ENCODE data around the gene NTMT2.

NTMT2 gene

DNA sequence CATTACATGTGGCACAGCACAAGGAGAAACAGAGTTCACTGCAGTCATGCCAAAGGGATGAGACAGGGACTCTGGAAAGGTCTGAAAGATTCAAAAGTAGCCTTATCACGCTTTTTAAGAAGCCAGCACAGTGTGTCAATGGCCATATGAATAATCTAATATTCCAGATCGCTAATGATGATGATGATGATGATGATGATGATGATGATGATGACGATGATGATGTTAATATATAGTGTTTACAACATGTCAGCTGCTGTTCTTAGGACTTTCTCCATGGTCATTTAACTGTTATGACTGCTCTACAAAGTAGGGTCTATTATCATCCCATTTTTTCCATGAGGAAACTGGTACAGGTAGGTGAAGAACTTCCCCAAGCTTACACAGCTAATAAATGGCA is 64.4 kb downstream of the NTMT2 start:
- DNase-seq (ENCODE audit: low spot score) = no peak

DNA sequence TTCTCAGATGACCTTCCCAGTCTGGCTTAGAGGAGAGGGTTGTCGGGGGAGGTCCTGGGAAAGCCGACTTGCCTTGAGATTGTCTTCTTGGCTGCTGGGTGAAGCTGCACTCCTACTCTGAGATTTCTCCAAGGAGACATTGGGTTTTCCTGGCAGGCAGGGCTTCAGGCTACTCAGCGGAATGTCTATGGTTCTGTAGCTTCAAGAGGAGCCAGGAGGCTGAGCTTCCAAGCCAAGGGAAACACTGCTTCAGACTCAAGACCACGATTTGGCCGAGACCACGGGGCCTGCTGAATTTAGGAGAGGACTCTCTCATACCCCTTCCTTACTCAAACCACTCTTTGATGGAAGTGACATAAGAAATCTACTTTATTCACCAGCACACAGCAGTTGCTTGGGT is 67.8 kb downstream of the NTMT2 start:
- no peak for DNase-seq (ENCODE audit: low spot score)

DNA sequence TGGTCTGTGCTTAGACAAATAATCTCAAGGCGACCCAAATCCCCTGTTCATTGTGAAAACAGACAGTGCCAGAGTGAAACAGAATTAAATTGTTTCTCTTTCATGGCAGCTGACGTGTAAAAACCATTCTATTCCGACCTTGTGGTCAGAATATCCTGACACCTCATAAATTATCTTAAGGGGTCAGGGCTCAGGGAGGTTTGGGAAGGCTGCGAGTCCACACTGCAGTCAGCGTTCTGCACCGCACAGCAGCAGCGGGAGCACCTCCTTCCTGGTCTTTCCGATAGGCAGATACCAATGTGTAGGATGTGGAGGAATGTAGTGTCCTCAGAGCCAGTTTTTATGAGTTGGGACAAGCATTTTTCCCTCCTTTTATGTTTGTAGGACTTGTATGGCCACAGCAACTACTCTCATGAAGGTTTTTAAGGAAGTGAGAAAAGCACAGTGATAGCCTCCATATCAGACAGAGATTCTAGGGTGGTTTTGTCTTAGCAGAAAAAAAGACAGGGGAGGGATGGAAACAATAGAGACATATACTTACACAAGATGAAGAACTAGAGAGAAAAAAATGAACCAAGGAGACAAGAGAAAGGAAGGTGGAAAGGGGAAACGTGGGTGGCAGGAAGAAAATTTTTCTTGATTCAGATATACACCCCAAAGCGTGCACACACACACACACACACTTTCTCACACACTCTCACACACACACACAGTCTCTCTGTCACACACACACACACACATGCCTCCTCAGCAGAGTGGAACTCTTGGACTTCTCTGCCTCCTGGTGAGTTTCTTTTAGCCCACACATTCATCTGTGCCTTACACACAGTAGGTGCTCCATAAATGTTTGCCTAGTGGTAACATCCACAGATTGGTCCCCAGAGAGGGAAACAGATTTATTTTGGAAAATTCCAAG is 68.6 kb downstream of the NTMT2 start:
- DNase-seq (ENCODE audit: low spot score) = no peak

DNA sequence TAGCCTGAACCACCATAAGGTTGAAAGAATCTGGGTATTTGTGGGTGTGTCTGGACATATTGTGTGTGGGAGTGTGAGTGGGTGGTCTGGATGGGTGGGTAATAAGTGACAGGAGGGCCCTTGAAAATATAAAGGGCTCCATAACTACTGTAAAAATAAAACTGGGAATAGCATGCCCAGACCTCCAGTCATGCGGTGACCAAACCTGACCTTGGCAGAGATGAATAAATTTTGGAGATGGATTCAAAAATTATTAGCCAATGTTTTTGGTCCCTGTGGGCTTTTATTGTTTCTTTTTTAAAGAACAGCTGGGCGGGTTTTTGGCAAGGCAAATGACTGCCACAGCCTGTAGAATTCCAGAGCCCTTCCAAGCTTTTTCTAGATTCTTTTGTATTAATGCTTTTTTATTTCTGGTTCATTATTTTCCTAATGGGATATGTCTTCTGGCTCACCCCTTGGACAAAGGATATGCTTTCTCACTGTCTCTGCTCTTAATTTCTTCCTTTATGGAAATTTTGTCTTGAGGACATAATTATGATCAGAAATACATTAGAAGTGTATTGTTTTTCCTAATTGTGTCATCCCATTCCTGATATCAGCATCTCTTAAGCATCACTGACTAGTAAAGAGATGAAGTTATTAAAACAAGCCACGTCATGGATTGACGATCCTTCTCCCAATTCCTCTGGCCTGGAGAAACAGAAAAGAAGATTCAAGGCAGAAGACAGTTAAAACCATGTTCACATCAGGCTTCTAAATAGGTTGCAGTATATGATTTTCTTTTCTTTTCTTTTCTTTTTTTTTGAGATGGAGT is 69.5 kb downstream of the NTMT2 start:
- no peak for DNase-seq (ENCODE audit: low spot score)

DNA sequence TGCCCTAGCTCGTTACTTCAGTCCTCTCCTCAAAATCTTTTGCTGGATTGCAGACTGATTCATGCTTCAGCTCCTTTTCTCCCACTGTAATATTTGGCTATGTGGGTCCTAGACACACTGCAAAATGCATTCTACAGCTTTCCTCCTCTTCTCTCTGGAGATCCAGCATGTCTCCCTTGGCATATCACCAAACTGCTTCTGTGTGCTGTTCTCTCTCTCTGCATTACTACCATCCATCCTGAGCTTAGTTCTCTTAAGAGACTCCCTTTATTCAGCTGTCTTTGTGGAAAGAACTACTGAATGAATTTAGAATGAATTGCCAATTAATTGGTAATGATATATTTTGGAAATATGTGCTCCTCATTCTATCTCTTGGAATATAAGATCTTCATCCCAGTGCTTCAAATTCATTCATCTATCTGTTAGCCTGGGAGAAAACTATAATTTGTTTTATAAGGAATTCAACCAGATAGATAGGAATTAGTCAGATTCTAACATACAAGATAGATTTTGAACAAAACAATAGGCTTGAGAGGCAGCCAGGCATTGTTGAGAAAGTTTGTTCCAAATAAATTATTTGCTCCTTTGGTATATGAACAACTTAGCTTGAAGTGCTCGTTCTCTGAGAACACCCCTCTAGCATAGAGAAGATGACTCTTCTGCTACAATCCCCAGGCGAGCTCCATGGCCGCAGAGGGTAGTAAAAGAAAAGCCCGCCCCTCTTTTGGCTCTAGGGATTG is 71.9 kb downstream of the NTMT2 start:
- no peak for DNase-seq (ENCODE audit: low spot score)

DNA sequence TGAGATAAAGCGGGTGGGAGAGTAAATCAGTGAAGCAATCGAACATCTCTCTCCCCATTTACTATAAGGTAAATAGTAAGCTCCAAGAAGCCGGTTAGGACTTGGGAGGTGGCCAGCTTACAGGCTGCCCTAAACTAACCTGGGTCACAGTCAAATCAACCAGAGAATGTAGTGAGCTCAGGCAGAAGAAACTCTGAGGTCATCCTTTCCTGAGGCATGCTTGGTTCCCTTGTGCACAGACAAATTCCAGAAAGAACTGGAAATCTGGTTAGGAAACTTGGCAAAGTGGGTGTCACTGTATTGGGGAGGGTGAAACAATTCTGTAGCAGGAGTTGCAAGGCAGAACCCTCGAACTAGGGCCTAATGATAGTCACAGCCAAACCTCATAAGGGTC is 72.5 kb downstream of the NTMT2 start:
- DNase-seq (ENCODE audit: low spot score) = no peak

All from cerebellar cortex (tissue), 1 donor.